ENCODE data around the gene RAMACL. TPM values are rescaled to one million over a fixed set of nuclear protein-coding genes. Genes with fewer than 3 reads are reported as not detected.

RAMACL gene
- total RNA-seq, 4 donors from 2014 or later: 0.93 to 2.1 (median 1.5) TPM

DNA sequence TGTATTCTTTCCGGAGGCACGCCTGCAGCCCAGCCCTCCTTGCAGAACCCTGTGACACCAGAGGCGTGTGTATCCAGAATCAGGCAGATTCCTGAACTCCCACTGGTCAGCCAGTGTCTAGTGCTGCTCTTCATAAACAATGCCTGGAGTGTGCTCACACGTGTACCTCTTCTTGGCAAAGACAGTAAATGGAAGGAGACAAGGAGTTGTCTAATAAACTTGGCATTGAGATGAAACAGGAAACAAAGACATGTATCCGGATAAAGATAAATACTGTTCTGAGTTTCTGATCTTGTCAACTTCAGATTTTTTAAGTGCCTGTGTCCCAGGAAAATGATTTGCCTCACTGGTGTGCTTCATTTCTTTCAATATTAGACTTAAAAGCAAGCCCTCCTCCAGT, 38.9 kb upstream of the RAMACL start:
- no peak for DNase-seq (ENCODE audit: low spot score in 2 of 2)
- intact Hi-C loops (cut with DNase I; ENCODE audit: low total_unique reads): no loop called here
- WGBS, 2 donors: 39 to 40% methylated on average over 5 of the region's 5 CpGs

DNA sequence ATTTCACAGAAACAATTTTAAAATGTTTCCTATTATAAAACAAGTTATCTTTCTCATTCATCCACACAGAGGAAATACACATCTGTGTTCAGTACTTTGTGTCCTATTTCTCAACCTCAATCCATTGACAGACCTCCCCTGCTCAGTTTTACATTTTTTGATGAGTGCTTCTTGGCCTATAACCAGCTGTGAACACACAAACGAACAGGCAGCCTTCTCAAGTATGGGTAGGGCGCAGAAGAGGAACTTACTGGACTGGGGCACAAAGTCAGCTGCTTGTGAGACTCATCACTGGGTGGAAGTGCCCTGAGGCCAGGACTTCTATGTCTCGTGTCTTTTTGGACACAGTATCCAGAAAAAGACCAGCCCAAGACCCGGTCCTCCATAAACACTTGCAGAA, 37.8 kb upstream of the RAMACL start:
- peak; percentile 86 to 88 for DNase-seq (ENCODE audit: low spot score in 2 of 2)
- WGBS, 2 donors: 40 to 48% methylated on average over 4 of the region's 4 CpGs
- intact Hi-C loops (cut with DNase I; ENCODE audit: low total_unique reads): no loop called here

More for the DNA sequence above, 38.9 kb upstream of the RAMACL start:
- no peak for TF ChIP-seq POLR2A (IDR thresholded peaks at IDR 0.05)
- TF ChIP-seq, protein P1, sequence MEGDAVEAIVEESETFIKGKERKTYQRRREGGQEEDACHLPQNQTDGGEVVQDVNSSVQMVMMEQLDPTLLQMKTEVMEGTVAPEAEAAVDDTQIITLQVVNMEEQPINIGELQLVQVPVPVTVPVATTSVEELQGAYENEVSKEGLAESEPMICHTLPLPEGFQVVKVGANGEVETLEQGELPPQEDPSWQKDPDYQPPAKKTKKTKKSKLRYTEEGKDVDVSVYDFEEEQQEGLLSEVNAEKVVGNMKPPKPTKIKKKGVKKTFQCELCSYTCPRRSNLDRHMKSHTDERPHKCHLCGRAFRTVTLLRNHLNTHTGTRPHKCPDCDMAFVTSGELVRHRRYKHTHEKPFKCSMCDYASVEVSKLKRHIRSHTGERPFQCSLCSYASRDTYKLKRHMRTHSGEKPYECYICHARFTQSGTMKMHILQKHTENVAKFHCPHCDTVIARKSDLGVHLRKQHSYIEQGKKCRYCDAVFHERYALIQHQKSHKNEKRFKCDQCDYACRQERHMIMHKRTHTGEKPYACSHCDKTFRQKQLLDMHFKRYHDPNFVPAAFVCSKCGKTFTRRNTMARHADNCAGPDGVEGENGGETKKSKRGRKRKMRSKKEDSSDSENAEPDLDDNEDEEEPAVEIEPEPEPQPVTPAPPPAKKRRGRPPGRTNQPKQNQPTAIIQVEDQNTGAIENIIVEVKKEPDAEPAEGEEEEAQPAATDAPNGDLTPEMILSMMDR (IDR thresholded peaks at IDR 0.05): no peak
- no peak overlapping the region for H3K4me3 ChIP-seq (ENCODE audit: low read depth, poor library complexity, severe bottlenecking)

DNA sequence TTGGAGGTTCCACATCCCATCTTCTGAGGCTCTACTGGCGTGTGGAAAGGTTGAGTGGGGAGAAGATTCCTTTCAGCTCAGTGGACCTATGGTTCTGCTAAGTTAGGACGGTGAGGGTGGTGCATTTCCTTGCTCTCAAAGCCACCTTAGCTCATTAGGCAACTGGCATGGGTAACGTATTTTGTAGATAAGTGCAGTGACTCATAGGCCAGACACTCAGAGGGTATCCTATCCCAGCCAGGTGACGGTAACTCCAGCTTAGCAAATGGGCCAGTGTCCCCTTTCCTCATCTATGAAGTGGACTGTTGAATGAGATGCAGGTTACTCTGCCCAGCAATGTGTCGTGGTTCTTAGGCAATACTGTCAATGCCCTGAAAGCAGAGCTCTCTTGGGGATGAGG, 36.8 kb upstream of the RAMACL start:
- H3K4me3 ChIP-seq (ENCODE audit: low read depth, poor library complexity, severe bottlenecking): no peak overlapping the region
- peak in 1 of 2 donors; percentile 60 for DNase-seq (ENCODE audit: low spot score in 2 of 2)
- TF ChIP-seq, protein P1 (IDR thresholded peaks at IDR 0.05): no peak
- TF ChIP-seq POLR2A (IDR thresholded peaks at IDR 0.05): no peak
- intact Hi-C loops (cut with DNase I; ENCODE audit: low total_unique reads): no loop called here
- WGBS, 2 donors: 72 to 84% methylated on average over 5 of the region's 5 CpGs

More for the DNA sequence above, 37.8 kb upstream of the RAMACL start:
- H3K4me3 ChIP-seq (ENCODE audit: low read depth, poor library complexity, severe bottlenecking): no peak overlapping the region
- TF ChIP-seq POLR2A (IDR thresholded peaks at IDR 0.05): no peak
- TF ChIP-seq, protein P1 (IDR thresholded peaks at IDR 0.05): no peak

DNA sequence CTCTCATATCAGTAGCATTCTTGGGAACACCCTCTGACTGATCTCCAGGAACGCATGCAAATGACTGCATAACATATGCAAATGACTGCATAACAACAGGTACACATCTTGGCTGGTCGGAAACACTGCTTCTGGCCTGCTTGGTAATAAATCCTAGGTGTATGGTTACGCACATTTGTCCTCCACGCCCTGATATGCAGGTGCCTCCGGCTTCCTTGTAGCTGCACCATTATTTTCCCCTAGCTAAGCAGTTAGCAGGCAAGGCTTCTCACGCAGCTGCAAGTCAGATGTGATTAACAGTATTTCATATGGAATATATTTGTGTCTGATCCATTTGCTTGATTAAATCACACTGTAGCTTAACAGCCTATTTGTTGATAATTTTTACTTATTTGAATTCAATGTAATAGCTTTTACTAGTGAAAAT, 34.6 kb upstream of the RAMACL start:
- no peak for TF ChIP-seq POLR2A (IDR thresholded peaks at IDR 0.05)
- TF ChIP-seq, protein P1 (IDR thresholded peaks at IDR 0.05): no peak
- H3K4me3 ChIP-seq (ENCODE audit: low read depth, poor library complexity, severe bottlenecking): no peak overlapping the region
- intact Hi-C loops (cut with DNase I; ENCODE audit: low total_unique reads): no loop called here
- WGBS, 2 donors: 49 to 55% methylated on average over 6 of the region's 6 CpGs
- peak in 1 of 2 donors; percentile 64 for DNase-seq (ENCODE audit: low spot score in 2 of 2)

DNA sequence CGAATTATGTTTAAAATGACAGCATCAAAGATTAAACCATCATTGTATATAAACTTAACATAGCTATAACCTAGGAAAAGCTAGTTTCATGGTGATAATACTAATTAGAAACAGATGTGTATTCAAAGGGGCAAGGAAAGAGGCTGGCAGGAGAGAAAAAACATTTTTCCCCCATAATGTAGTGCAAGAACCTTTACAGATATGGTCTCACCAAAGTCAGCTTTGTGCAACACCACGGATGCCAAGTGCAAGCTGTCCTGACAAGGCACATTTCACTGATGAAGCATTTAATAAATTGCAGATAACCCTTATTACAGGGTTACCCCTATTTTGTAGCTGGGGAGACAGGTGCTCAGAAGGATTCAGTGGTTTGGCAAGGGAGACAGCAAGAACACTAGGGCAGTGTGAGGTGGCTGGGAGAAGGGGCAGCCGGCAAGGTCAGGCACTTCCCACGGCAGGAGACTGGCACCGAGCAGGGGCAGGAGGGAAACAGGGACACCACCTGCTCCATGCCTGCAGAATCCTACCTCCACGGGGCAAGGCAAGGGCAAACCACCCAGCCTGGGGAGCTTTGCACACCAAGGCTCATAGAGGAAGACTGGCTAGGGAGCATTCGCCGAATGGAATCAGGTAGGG, 34.1 kb upstream of the RAMACL start:
- peak in 1 of 2 donors; percentile 32 for DNase-seq (ENCODE audit: low spot score in 2 of 2)
- WGBS, 2 donors: 43 to 54% methylated on average over 8 of the region's 8 CpGs
- TF ChIP-seq POLR2A (IDR thresholded peaks at IDR 0.05): no peak
- TF ChIP-seq, protein P1 (IDR thresholded peaks at IDR 0.05): no peak
- intact Hi-C loops (cut with DNase I; ENCODE audit: low total_unique reads): no loop called here
- no peak overlapping the region for H3K4me3 ChIP-seq (ENCODE audit: low read depth, poor library complexity, severe bottlenecking)

DNA sequence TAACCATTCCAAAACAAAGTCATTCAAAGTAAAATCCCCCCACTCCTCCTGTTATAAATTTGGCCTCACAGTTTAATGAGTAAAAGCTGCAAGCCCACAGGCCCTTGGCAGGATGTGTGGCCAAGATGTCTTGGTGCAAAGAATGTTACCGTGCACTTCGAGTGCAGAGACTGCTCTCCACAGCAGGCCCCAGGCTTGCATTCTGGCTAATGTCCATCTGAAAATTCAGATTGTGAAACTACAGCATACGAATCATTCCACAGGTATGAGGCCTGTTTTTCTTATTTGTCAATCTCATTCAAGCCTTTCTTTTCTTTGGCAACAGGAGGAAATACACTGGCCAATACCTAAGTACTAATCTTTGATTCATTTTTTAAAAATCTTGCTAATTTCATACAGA, 33.4 kb upstream of the RAMACL start:
- no peak overlapping the region for H3K4me3 ChIP-seq (ENCODE audit: low read depth, poor library complexity, severe bottlenecking)
- TF ChIP-seq POLR2A (IDR thresholded peaks at IDR 0.05): no peak
- TF ChIP-seq, protein P1 (IDR thresholded peaks at IDR 0.05): no peak
- intact Hi-C loops (cut with DNase I; ENCODE audit: low total_unique reads): no loop called here
- WGBS, 2 donors: 17 to 26% methylated on average over 3 of the region's 3 CpGs
- peak; percentile 63 to 82 for DNase-seq (ENCODE audit: low spot score in 2 of 2)
